ENCODE measurements around the gene UBE2R2. TPM values are rescaled to one million over a fixed set of nuclear protein-coding genes. Genes with fewer than 3 reads are reported as not detected.
"Not testable (repeated sequence)": the region's sequence is repeated elsewhere in the genome, so short reads cannot be mapped to it uniquely, and the experiment has no call there.

The UBE2R2 gene
- total and polyA plus RNA-seq, 2 of the 4 experiments (the other 2 are of a cell fraction) = 12.7 to 24.8 TPM

- H3K4me3 ChIP-seq (ENCODE audit: insufficient read depth, low read depth, low read length); H3K4me2 ChIP-seq (ENCODE audit: low read depth, low read length); H3K27me3 ChIP-seq (ENCODE audit: control insufficient read depth, insufficient read depth, low read length); H2BK120ac ChIP-seq (ENCODE audit: low read depth, low read length); ATAC-seq (ENCODE audit: low read depth); H4K5ac ChIP-seq (ENCODE audit: low read depth, low read length); H4K91ac ChIP-seq (ENCODE audit: insufficient read depth, low read depth, low read length); H3K9me1 ChIP-seq (ENCODE audit: insufficient read depth, low read length); H2AFZ ChIP-seq (replicated peaks; ENCODE audit: low read length, poor library complexity); H3K9me3 ChIP-seq (ENCODE audit: control insufficient read depth, insufficient read depth, low read length); H3K4me1 ChIP-seq (ENCODE audit: control insufficient read depth, insufficient read depth, low read length); BruUV-seq (replicated peaks); DNase-seq; POLR2A ChIA-PET (ENCODE audit: unreplicated experiment); H3K4ac ChIP-seq (ENCODE audit: low read depth, low read length); H2BK15ac ChIP-seq (ENCODE audit: low read depth, low read length); H2BK20ac ChIP-seq (ENCODE audit: low read depth, low read length); dilution Hi-C loops (cut with HindIII; ENCODE audit: low sequenced_read_pairs, unreplicated experiment); H3K23ac ChIP-seq (ENCODE audit: low read depth, low read length); H3K56ac ChIP-seq (ENCODE audit: extremely low read depth, insufficient read depth, low read length); CTCF ChIA-PET; H2BK5ac ChIP-seq (ENCODE audit: low read depth, low read length, poor library complexity, severe bottlenecking); H2AK5ac ChIP-seq (ENCODE audit: low read depth, low read length); H3K9ac ChIP-seq (ENCODE audit: low read depth, low read length); in situ Hi-C loops (cut with MboI; ENCODE audit: low sequenced_read_pairs); H3K18ac ChIP-seq (ENCODE audit: low read depth, low read length); H3K27ac ChIP-seq (ENCODE audit: insufficient read depth, low read length); H4K8ac ChIP-seq (ENCODE audit: low read depth in 2 of 2, low read length in 2 of 2); H3K14ac ChIP-seq (replicated peaks; ENCODE audit: low read depth, low read length); H3K36me3 ChIP-seq (ENCODE audit: control insufficient read depth, insufficient read depth, low read length); intact Hi-C loops (cut with micrococcal nuclease); H2AK9ac ChIP-seq (replicated peaks; ENCODE audit: low read depth, low read length, poor library complexity): not testable (repeated sequence)
- WGBS, 2 experiments (ENCODE audit: extremely low coverage in 2 of 2, insufficient read length in 1 of 2) = 100% methylated on average over 1 of the region's 8 CpGs; no CpG with 5 or more reads in 1 of the 2 experiments
- peaks cover 2 to 75% of the 10 kb centered on the region in 2 experiments; a peak in 3 of 4 replicates for H3K79me1 ChIP-seq (ENCODE audit: low read depth in 1 of 2, low read length in 2 of 2)
- peaks cover 80% of the 10 kb centered on the region for H4K20me1 ChIP-seq (ENCODE audit: insufficient read depth, low read length)
These were observed 46.1 kb downstream of the UBE2R2 start for GRCh38 chr9:33863027-33863426.
